RKO (cell line): Measurements from ENCODE around the gene TSEN2.
"Not testable (repeated sequence)": the region's sequence is repeated elsewhere in the genome, so short reads cannot be mapped to it uniquely, and the experiment has no call there.

Experiments used
- DNase-seq: peaks from one replicate; pipeline ENCODE4 v3.0.0-alpha.2; 2016; ENCODE audit warnings: low spot score

The TSEN2 gene

GRCh38 chr3:12472000-12472610 lies 12.2 kb upstream of the TSEN2 start:
- DNase-seq = no peak

GRCh38 chr3:12472796-12473195 lies 11.5 kb upstream of the TSEN2 start:
- no peak for DNase-seq

- no peak for DNase-seq
Measured at GRCh38 chr3:12473511-12473910, 10.8 kb upstream of the TSEN2 start.

DNA sequence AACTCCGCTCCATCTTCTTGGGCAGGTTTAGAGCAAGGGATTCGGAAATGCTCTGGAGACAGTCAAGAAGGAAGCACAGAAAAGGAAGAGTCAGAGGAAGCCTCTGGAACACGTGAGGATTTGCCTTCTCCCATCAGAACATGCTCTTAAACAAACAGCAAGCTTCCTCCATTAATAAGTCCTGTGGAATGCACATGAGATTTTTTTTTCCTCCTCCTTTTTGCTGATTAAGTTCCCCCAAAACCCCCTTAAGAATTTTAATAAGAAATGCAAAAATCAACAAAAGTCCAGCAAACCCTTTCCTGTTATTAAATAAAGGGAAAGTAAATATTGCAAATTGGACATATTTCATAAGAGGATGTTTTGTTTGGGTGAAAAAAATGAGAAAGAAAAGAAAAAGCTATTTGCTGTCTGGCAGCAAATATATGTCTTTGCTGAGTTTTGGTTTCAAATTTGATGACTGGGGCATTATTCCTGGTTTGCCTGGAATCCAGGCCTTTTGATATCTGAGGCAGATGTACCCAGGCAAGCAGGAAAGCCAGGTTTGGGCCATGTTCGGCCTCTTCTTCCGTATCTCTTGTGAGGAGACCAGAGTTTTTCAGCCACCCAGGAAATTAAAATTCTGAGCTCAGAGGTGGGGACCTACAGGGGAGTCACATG lies 7.9 kb upstream of the TSEN2 start:
- DNase-seq = no peak

DNA sequence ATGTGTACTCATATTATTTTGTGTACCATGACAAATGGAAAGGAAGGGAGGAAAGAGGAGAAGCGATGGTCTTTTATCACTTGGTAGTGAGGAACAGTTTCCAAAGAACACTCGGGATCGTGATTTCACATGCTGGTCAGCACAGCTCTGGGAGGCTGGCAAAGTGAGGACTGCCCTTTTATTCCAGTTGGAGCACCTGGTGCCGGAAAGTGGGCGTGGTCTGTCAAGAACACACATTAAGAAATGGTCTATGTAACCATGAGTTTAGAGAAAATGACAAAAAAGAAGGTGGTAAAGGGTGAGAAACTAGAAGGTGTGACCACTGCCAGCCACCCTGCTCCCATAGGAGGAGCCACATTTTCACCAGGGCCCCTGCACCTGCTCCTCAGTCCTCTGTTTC lies 7.0 kb upstream of the TSEN2 start:
- no peak for DNase-seq

- DNase-seq = no peak
Measured at GRCh38 chr3:12478326-12478725, 6.0 kb upstream of the TSEN2 start.

DNA sequence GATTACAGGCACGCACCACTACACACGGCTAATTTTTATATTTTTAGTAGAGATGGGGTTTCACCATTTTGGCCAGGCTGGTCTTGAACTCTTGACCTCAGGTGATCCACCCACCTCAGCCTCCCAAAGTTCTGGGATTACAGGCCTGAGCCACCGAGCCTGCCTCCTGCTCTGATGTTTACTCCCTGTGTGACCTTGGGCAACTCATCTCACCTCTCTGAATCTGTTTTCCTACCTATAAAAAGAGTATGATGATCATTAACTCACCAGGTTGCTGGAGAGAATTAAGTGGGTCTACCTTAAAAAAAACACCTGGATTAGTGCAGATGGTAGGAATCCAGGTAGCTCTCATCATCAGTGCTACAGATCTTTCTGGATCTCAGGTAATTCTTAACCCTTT lies 5.1 kb upstream of the TSEN2 start:
- DNase-seq = not testable (repeated sequence)

- peak; percentile 54 for DNase-seq
Measured at GRCh38 chr3:12479919-12480427, 4.3 kb upstream of the TSEN2 start.

DNA sequence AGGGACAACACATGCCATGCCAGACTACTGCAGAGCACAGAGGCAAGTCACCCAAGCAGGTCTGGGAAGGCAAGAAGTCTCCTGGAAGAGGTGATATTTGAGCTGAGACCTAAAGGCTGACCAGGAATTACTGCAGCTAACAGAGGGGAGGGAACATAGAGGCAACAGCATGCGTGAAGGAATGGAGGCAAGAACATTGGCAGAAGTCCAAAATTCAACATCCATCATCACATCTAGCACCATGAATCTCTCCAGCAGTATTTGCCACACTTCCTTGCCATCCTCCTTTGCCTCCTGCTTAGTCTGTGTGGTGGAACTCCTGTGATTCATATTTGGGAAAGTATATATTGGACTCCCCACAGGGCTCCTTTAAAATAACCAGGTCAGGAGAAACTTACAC lies 870 bp upstream of the TSEN2 start:
- peak; percentile 20 for DNase-seq

DNA sequence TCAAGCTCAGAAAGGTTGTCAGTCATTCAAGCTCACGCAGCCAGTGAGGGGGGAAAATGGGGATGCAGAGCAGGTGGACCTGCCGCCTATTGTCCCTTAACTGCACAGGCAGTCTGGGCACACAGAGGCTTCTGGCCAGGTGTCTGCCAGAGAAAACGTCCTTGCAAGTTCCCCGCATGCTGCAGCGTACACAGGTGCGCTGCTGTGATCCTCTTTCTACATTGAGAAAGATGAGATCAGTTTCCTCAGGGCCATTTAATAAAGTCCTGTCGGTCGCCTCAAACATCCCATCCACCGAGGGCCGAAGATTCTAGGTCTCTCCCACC lies 445 bp upstream of the TSEN2 start:
- no peak for DNase-seq

- peak; percentile 22 for DNase-seq
Measured at GRCh38 chr3:12484983-12485327, 675 bp downstream of the TSEN2 start.

DNA sequence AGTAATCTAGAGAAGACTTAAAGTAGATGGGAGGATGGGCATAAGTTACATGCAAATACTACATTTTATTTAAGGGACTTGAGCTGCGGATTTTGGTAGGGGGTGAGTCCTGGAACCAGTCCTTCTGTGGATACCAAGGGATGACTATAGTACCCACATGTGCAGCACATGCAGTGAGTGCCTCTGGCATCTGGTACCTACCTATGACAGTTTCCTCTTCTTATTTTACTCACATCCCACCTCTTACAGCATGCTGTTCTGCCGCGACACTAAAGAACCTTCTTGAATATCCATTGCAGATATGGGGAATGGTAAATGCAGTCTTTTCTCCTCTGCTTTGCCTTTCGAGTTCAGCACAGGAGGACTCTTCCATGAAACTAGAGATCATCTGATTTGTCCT lies 1.7 kb downstream of the TSEN2 start:
- DNase-seq = no peak

GRCh38 chr3:12486916-12487315 lies 2.6 kb downstream of the TSEN2 start:
- DNase-seq = no peak

GRCh38 chr3:12487336-12487735 lies 3.1 kb downstream of the TSEN2 start:
- no peak for DNase-seq

DNA sequence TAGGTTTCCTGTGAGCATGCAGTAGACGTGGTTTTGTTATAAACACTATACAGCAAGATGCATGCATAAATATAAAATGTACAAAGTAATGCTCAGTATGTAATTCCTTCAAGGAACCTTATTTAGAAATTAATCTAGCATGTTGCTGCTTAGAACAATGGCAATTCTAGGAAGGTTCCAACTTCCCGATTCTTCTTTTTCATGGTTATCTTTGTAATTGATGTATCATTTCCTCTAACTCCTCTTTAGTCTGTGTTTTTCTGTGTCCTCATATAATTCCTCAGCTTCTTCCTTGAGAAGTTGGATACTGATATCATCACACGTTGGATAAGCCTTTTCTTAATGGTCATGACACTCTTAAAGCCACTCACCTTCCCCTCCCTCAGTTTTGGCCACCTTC lies 3.5 kb downstream of the TSEN2 start:
- no peak for DNase-seq

GRCh38 chr3:12489368-12489767 lies 5.1 kb downstream of the TSEN2 start:
- no peak for DNase-seq

DNA sequence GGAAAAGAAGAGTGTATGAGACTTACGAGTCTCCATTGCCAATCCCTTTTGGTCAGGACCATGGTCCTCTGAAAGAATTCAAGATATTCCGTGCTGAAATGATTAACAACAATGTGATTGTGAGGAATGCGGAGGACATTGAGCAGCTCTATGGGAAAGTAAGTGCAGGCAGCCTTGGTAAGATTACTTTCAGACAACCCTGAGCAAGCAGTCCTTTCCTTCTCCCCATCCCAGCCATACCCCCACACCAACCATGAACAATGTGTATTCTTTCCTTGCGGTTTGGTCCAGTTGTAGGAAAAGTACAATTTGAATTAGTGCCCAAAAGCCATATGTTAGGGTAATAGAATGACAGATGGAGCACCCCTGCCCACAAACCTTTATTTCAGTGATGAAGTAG lies 5.6 kb downstream of the TSEN2 start:
- no peak for DNase-seq

DNA sequence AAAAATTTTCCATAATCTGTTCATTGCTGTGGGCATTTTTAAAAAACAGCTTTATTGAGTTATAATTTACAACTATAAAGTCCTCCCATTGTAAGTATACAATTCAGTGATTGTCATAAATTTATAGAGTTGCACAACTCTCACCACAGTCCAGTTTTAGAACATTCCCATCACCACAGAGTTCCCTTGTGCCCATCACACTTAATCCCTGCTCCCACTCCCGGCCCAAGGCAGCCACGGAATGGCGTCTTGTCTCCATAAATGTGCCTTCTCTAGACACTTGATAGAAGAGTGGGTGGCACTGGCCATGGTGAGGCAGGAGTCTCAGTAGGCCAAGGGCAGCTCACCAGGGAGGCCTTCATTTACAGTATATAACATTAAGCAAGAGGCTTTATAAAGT lies 6.3 kb downstream of the TSEN2 start:
- DNase-seq = no peak

DNA sequence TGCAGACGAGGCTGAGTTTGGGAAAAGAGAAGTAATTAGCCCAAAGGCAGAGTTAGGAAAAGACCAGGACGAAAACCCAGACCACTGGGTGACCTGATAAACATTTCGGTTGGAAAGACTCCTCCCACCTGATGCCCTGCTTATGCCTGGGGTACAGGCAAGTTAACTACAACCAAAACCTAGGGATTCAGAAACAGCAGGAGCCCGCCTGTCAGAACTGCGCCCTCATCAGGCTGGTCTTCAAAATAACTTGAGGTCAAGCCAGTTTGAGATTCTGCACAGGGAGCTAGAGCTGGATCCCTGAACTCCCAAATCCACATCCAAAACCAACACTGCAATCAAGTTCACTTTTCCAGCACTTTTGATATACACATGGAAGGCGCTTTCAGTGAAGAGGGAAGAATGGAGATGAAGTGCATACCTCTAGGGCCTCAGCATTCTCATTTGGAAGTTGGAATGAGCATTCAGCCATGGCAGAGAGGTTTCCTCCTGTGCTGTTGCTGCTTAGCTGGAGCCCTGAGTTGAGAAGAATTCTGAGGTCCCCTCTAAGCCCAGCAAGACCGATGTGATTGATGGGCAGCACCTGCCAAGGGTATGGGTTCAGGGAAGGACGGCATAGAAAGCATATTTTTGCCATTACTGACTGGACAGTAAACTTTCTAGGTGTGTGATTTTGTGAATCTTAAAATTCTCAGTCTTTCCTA lies 11.6 kb downstream of the TSEN2 start:
- no peak for DNase-seq

DNA sequence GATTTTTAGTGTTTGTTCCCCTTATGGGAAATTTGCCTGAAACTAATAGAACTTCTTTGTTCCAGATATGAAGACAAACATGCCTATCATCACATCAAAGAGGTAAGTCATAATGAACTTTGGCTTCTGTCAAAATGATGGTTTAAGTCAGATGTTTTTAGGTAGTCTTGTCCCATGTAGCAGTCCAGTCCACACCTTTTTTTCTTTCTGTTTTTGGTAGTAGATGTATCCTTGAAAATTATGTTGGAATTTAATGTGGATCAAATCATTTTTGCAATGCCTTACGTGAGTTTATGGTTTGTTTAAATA lies 12.1 kb downstream of the TSEN2 start:
- DNase-seq = no peak

GRCh38 chr3:12499474-12499873 lies 15.2 kb downstream of the TSEN2 start:
- no peak for DNase-seq

GRCh38 chr3:12501360-12502020 lies 17.2 kb downstream of the TSEN2 start:
- no peak for DNase-seq
